Endodermal cell (in vitro differentiated cells): ENCODE results near the gene ELP5. TPM values are rescaled to one million over a fixed set of nuclear protein-coding genes. Genes with fewer than 3 reads are reported as not detected.

Experiments
- DNase-seq: peaks from one replicate; pipeline ENCODE4 v3.0.0-alpha.2; 2017
- H3K27ac ChIP-seq: 2 replicates; pipeline ENCODE4 v1.5.1; 2013; ENCODE audit warnings: mild to moderate bottlenecking, low read depth, low read length, moderate library complexity
- H3K27me3 ChIP-seq: 2 replicates; pipeline ENCODE4 v1.6.1; 2013; ENCODE audit warnings: mild to moderate bottlenecking, low read length, moderate library complexity; ENCODE audit not compliant: insufficient read depth, control insufficient read depth, poor library complexity, severe bottlenecking
- H3K36me3 ChIP-seq: 2 replicates; pipeline ENCODE4 v1.7.0; 2013; ENCODE audit warnings: mild to moderate bottlenecking, low read length, moderate library complexity; ENCODE audit not compliant: control insufficient read depth, insufficient read depth
- H3K4me1 ChIP-seq: one replicate; pipeline ENCODE4 v1.7.0; 2013; ENCODE audit warnings: low read length; ENCODE audit not compliant: control insufficient read depth, insufficient read depth
- H3K4me3 ChIP-seq: 2 replicates; pipeline ENCODE4 v1.5.1; 2013; ENCODE audit warnings: mild to moderate bottlenecking, low read length, moderate library complexity
- H3K9ac ChIP-seq: 2 replicates; pipeline ENCODE4 v1.6.1; 2013; ENCODE audit warnings: mild to moderate bottlenecking, low read length, moderate library complexity; ENCODE audit not compliant: poor library complexity, severe bottlenecking; ENCODE audit errors: extremely low read depth
- H3K9me3 ChIP-seq: 2 replicates; pipeline ENCODE4 v1.6.1; 2013; ENCODE audit warnings: mild to moderate bottlenecking, low read length, moderate library complexity; ENCODE audit not compliant: control insufficient read depth
- H3K27ac Mint-ChIP-seq: 2 replicates; pipeline ENCODE4 v1.8.0; 2020; ENCODE audit warnings: mixed read lengths
- H3K27me3 Mint-ChIP-seq: 2 replicates; pipeline ENCODE4 v1.8.0; 2021; ENCODE audit warnings: mild to moderate bottlenecking, mixed read lengths; ENCODE audit not compliant: insufficient read depth
- H3K36me3 Mint-ChIP-seq: 2 replicates; pipeline ENCODE4 v1.8.0; 2020; ENCODE audit warnings: low read depth, mixed read lengths
- H3K4me1 Mint-ChIP-seq: 2 replicates; pipeline ENCODE4 v1.8.0; 2020; ENCODE audit warnings: mixed read lengths
- H3K4me3 Mint-ChIP-seq: 2 replicates; pipeline ENCODE4 v1.8.0; 2020; ENCODE audit warnings: mild to moderate bottlenecking, moderate library complexity, mixed read lengths
- H3K9me3 Mint-ChIP-seq: 2 replicates; pipeline ENCODE4 v1.8.0; 2020; ENCODE audit warnings: mild to moderate bottlenecking, mixed read lengths
- CTCF ChIP-seq: fragments of 200-600 bp; sonication (generic); conservative IDR thresholded peaks from 2 replicates; pipeline ENCODE4 v1.5.0; 2021; ENCODE audit warnings: antibody characterized with exemption, mild to moderate bottlenecking
- WGBS, 2 experiments: methylation state at CpG; one replicate each; pipeline versions ENCODE4 v1.1.5 to v1.1.7; 2013; ENCODE audit warnings: missing lambda C conversion rate in 2 of 2, mixed read lengths in 1 of 2; ENCODE audit not compliant: insufficient coverage in 1 of 2, insufficient read length in 1 of 2; 5-methylcytosine and 5-hydroxymethylcytosine counted together
- total RNA-seq, 2 donors: library from RNA; stranded (reverse); fragmentation: NEBNext Ultra II Directional in 1 of 2; extraction: Animal tissue kit (Norgen Biotek cat#: 25700) in 1 of 2; gene quantifications; 2 replicates in 1 of 2; 3 replicates in 1 of 2; pipeline ENCODE4 v1.2.1, GENCODE V29; 2021

The ELP5 gene
- total RNA-seq, 2 donors from 2014 or later: 45.3 to 68.0 TPM

- H3K27ac Mint-ChIP-seq: peak overlapping the region; percentile 68
Observed at GRCh38 chr17:7246779-7247178, 5.2 kb upstream of the ELP5 start.

GRCh38 chr17:7248796-7249195, 3.2 kb upstream of the ELP5 start:
- Mint-ChIP-seq H3K4me1 (peaks cover 25% of the 10 kb centered on the region), H3K36me3 (peaks cover 25% of the 10 kb centered on the region), H3K4me3 (no peak overlapping the region), H3K27me3 (no peaks in the 10 kb centered on the region), H3K27ac (peak overlapping the region; percentile 81), H3K9me3 (no peaks in the 10 kb centered on the region)
- Histone ChIP-seq H3K36me3 (peaks cover 29% of the 10 kb centered on the region), H3K27me3 (no peaks in the 10 kb centered on the region), H3K4me1 (no peaks in the 10 kb centered on the region), H3K27ac (no peak overlapping the region), H3K9ac (no peak overlapping the region), H3K9me3 (no peaks in the 10 kb centered on the region), H3K4me3 (peak overlapping the region; percentile 94)
- WGBS, 2 experiments: 90 to 98% methylated on average over 2 to 4 of the region's 4 CpGs
- no peak for DNase-seq
- TF ChIP-seq CTCF: no peak

More at GRCh38 chr17:7246779-7247178, 5.2 kb upstream of the ELP5 start:
- Mint-ChIP-seq H3K4me1 (peaks cover 22% of the 10 kb centered on the region), H3K4me3 (no peak overlapping the region), H3K27me3 (no peaks in the 10 kb centered on the region), H3K9me3 (no peaks in the 10 kb centered on the region), H3K36me3 (peaks cover 26% of the 10 kb centered on the region)
- 93 to 100% methylated on average over 1 to 5 of the region's 5 CpGs for WGBS, 2 experiments
- Histone ChIP-seq H3K4me1 (no peaks in the 10 kb centered on the region), H3K36me3 (peaks cover 28% of the 10 kb centered on the region), H3K9me3 (no peaks in the 10 kb centered on the region), H3K4me3 (no peak overlapping the region), H3K27ac (no peak overlapping the region), H3K9ac (no peak overlapping the region), H3K27me3 (no peaks in the 10 kb centered on the region)
- no peak for TF ChIP-seq CTCF
- no peak for DNase-seq

GRCh38 chr17:7249214-7249613, 2.8 kb upstream of the ELP5 start:
- H3K4me1 Mint-ChIP-seq: peaks cover 25% of the 10 kb centered on the region

More at GRCh38 chr17:7249214-7249613, 2.8 kb upstream of the ELP5 start:
- Histone ChIP-seq H3K4me3 (peak overlapping the region; percentile 94), H3K9me3 (no peaks in the 10 kb centered on the region), H3K4me1 (no peaks in the 10 kb centered on the region), H3K36me3 (peaks cover 30% of the 10 kb centered on the region), H3K27ac (no peak overlapping the region), H3K9ac (no peak overlapping the region), H3K27me3 (no peaks in the 10 kb centered on the region)
- no peaks in the 10 kb centered on the region for H3K9me3 Mint-ChIP-seq
- no peak overlapping the region for H3K4me3 Mint-ChIP-seq
- no peaks in the 10 kb centered on the region for H3K27me3 Mint-ChIP-seq
- H3K36me3 Mint-ChIP-seq: peaks cover 27% of the 10 kb centered on the region
- 91 to 97% methylated on average over 6 of the region's 6 CpGs for WGBS, 2 experiments
- no peak for DNase-seq
- H3K27ac Mint-ChIP-seq: peak overlapping the region; percentile 74
- no peak for TF ChIP-seq CTCF
